GM19035 (cell line): ENCODE results near the gene KIF3C.
A peak's percentile ranks its signal among the peaks of the same experiment; 100 is the strongest.
"Not testable (repeated sequence)": the region's sequence is repeated elsewhere in the genome, so short reads cannot be mapped to it uniquely, and the experiment has no call there.

Source experiments
- ATAC-seq: cut with Tn5 transposase; IDR thresholded peaks from one replicate; pipeline ENCODE4 v1.9.1; 2021; ENCODE audit not compliant: unreplicated experiment

The KIF3C gene

GRCh38 chr2:26000561-26001082 is 18.3 kb upstream of the KIF3C start:
- ATAC-seq = no peak

GRCh38 chr2:25999406-25999805 is 17.1 kb upstream of the KIF3C start:
- ATAC-seq = not testable (repeated sequence)

- ATAC-seq = not testable (repeated sequence)
These were observed 16.6 kb upstream of the KIF3C start for GRCh38 chr2:25998816-25999383.

- ATAC-seq = no peak
These were observed 14.5 kb upstream of the KIF3C start for GRCh38 chr2:25996844-25997243.

GRCh38 chr2:25994509-25994908 is 12.2 kb upstream of the KIF3C start:
- no peak for ATAC-seq

- no peak for ATAC-seq
These were observed 10.8 kb upstream of the KIF3C start for GRCh38 chr2:25993049-25993448.

- no peak for ATAC-seq
These were observed 10.3 kb upstream of the KIF3C start for GRCh38 chr2:25992556-25992955.

GRCh38 chr2:25991965-25992364 is 9.7 kb upstream of the KIF3C start:
- ATAC-seq = no peak

GRCh38 chr2:25989154-25989553 is 6.9 kb upstream of the KIF3C start:
- no peak for ATAC-seq

GRCh38 chr2:25988134-25988533 is 5.8 kb upstream of the KIF3C start:
- no peak for ATAC-seq

- no peak for ATAC-seq
These were observed 1.4 kb upstream of the KIF3C start for GRCh38 chr2:25983735-25984134.

- ATAC-seq = no peak
These were observed 627 bp upstream of the KIF3C start for GRCh38 chr2:25982968-25983280.

- peak; percentile 9 for ATAC-seq
These were observed 563 bp downstream of the KIF3C start for GRCh38 chr2:25981596-25982272.

GRCh38 chr2:25980951-25981350 is 1.3 kb downstream of the KIF3C start:
- ATAC-seq = no peak

GRCh38 chr2:25980076-25980887 is 2.0 kb downstream of the KIF3C start:
- ATAC-seq = no peak

GRCh38 chr2:25979001-25979400 is 3.3 kb downstream of the KIF3C start:
- no peak for ATAC-seq

GRCh38 chr2:25977768-25978167 is 4.5 kb downstream of the KIF3C start:
- no peak for ATAC-seq

GRCh38 chr2:25976983-25977741 is 5.1 kb downstream of the KIF3C start:
- no peak for ATAC-seq

- no peak for ATAC-seq
These were observed 10.1 kb downstream of the KIF3C start for GRCh38 chr2:25972049-25972823.

GRCh38 chr2:25971596-25971995 is 10.7 kb downstream of the KIF3C start:
- ATAC-seq = no peak
